B cell (primary cell): ENCODE data around the gene DCDC2C.

ENCODE experiments used
- CTCF ChIP-seq: fragments of 200-600 bp; IDR thresholded peaks from one replicate; pipeline ENCODE4 v1.8.0; 2022; ENCODE audit warnings: antibody characterized with exemption, mild to moderate bottlenecking
- EZH2 ChIP-seq: IDR thresholded peaks from 2 replicates; pipeline ENCODE4 v1.6.1; 2012; ENCODE audit warnings: borderline replicate concordance, low read depth, mild to moderate bottlenecking, moderate library complexity, low read length; ENCODE audit not compliant: insufficient read depth, poor library complexity, severe bottlenecking

DNA sequence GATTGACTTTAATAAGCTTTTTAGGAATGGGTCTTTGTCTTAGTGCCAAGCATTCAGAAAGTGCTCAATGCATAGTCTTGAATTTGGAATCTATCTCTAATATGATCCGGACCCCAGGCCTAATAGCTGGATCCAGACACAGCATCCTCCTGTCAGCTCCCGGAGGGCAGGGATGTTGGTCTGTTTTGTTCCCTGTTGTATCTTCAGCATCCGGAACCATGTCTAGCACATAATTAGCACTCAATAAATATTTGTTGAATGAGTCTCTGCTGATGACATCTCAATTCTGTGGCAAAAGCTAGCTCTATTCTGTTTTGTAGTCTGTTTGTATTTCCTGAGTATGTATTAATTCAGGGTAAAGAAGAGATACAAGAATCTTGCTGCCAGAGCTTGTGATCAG is 169.1 kb downstream of the DCDC2C start:
- TF ChIP-seq EZH2 (no peak), CTCF (no peak)
